ENCODE measurements around the gene ERC2.

ERC2 gene

DNA sequence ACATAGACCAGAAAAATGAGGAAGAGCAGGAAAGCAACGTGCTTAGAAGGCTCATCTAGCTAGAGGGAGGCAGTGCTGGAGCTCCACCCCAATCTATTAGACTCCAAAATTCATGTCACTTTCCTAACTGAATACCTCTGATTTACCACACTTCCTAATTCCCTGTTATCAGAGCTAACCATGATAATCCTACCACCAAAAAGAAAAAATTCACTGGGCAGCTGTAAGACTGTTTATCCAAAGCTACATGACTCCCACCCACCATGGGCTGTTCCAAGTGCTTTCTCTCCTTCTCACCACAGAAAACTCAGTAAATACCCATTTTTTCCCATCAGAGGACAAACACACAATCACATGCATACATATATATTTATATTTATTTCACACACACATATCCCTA is 501.7 kb downstream of the ERC2 start:
- H3K79me2 ChIP-seq (ENCODE audit: insufficient read depth, low read length), result no peaks in the 10 kb centered on the region
- no peak overlapping the region for H3K4me3 ChIP-seq (ENCODE audit: low read length, poor library complexity, severe bottlenecking)
- H3K9me3 ChIP-seq (ENCODE audit: insufficient read depth, low read depth, low read length), result no peaks in the 10 kb centered on the region
- H3K9me2 ChIP-seq (replicated peaks; ENCODE audit: low read depth, low read length), result no peaks in the 10 kb centered on the region
- H3K4me1 ChIP-seq (ENCODE audit: insufficient read depth, low read length, poor library complexity, severe bottlenecking), result no peaks in the 10 kb centered on the region
- no peak overlapping the region for H2AFZ ChIP-seq (ENCODE audit: low read length)
- H4K20me1 ChIP-seq (ENCODE audit: insufficient read depth, low read length, poor library complexity, severe bottlenecking), result no peaks in the 10 kb centered on the region
- no peaks in the 10 kb centered on the region for H3K27me3 ChIP-seq (ENCODE audit: insufficient read depth, low read length, poor library complexity, severe bottlenecking)
- H3K9ac ChIP-seq (ENCODE audit: low read depth, low read length, poor library complexity, severe bottlenecking), result no peak overlapping the region
- H3K36me3 ChIP-seq (ENCODE audit: insufficient read depth, low read length), result no peaks in the 10 kb centered on the region
- no peak overlapping the region for H3K4me2 ChIP-seq (ENCODE audit: low read depth, low read length, poor library complexity, severe bottlenecking)
- TF ChIP-seq, protein P1, sequence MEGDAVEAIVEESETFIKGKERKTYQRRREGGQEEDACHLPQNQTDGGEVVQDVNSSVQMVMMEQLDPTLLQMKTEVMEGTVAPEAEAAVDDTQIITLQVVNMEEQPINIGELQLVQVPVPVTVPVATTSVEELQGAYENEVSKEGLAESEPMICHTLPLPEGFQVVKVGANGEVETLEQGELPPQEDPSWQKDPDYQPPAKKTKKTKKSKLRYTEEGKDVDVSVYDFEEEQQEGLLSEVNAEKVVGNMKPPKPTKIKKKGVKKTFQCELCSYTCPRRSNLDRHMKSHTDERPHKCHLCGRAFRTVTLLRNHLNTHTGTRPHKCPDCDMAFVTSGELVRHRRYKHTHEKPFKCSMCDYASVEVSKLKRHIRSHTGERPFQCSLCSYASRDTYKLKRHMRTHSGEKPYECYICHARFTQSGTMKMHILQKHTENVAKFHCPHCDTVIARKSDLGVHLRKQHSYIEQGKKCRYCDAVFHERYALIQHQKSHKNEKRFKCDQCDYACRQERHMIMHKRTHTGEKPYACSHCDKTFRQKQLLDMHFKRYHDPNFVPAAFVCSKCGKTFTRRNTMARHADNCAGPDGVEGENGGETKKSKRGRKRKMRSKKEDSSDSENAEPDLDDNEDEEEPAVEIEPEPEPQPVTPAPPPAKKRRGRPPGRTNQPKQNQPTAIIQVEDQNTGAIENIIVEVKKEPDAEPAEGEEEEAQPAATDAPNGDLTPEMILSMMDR (conservative IDR thresholded peaks at IDR 0.05; ENCODE audit: low read length), result no peak
- no peak for TF ChIP-seq EZH2phosphoT487 (IDR thresholded peaks at IDR 0.05; ENCODE audit: borderline replicate concordance)
- H3F3A ChIP-seq (ENCODE audit: low read depth), result no peaks in the 10 kb centered on the region

DNA sequence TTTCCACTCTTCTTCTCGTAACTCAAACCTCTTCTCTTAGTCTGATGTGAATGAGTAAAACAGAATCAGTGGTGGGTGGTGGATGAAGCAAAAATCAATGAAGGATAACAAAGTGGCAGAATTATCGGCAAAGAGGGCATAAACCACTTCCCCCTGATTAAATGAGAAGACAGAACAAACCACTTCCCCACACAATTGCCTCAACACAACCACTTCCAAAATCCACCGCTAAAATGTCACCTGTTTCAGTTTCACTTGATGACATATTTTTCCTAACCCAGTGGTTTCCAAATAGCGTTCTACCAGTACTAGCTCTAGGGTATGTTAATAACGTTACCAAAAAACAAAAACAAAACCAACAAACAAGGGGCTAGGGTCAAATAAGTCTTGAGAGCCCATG is 502.5 kb downstream of the ERC2 start:
- no peaks in the 10 kb centered on the region for H3K79me2 ChIP-seq (ENCODE audit: insufficient read depth, low read length)
- no peaks in the 10 kb centered on the region for H3K9me2 ChIP-seq (replicated peaks; ENCODE audit: low read depth, low read length)
- no peaks in the 10 kb centered on the region for H4K20me1 ChIP-seq (ENCODE audit: insufficient read depth, low read length, poor library complexity, severe bottlenecking)
- H2AFZ ChIP-seq (ENCODE audit: low read length), result no peak overlapping the region
- no peaks in the 10 kb centered on the region for H3K36me3 ChIP-seq (ENCODE audit: insufficient read depth, low read length)
- H3K4me3 ChIP-seq (ENCODE audit: low read length, poor library complexity, severe bottlenecking), result no peak overlapping the region
- H3F3A ChIP-seq (ENCODE audit: low read depth), result no peaks in the 10 kb centered on the region
- H3K4me2 ChIP-seq (ENCODE audit: low read depth, low read length, poor library complexity, severe bottlenecking), result no peak overlapping the region
- H3K9me3 ChIP-seq (ENCODE audit: insufficient read depth, low read depth, low read length), result no peaks in the 10 kb centered on the region
- no peaks in the 10 kb centered on the region for H3K27me3 ChIP-seq (ENCODE audit: insufficient read depth, low read length, poor library complexity, severe bottlenecking)
- H3K4me1 ChIP-seq (ENCODE audit: insufficient read depth, low read length, poor library complexity, severe bottlenecking), result no peaks in the 10 kb centered on the region
- H3K9ac ChIP-seq (ENCODE audit: low read depth, low read length, poor library complexity, severe bottlenecking), result no peak overlapping the region
- TF ChIP-seq EZH2phosphoT487 (IDR thresholded peaks at IDR 0.05; ENCODE audit: borderline replicate concordance), result no peak
- TF ChIP-seq, protein P1 (conservative IDR thresholded peaks at IDR 0.05; ENCODE audit: low read length), result no peak

DNA sequence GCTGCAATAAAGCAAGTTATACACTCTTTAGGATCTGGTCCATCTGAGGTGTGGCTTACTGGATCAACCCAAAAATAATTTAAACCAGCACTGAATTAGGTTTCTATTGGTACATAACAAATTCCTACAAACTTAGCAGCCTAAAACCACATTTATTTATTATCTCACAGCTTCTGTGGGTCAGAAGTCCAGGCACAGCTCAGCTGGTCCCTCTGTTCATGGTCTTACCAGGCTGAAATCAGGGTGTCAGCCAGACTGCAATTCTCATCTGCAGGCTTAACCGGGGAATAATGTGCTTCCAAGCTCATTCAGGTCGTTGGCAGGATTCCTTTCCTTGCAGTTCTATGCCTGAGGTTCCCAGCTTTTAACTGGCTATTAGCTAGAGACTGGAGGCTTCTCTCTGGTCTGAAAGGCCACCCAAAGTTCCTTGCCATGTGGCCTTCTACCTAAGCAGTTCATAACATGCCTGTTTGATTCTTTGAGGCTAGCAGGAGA is 503.7 kb downstream of the ERC2 start:
- Histone ChIP-seq H3K9ac (ENCODE audit: low read depth, low read length, poor library complexity, severe bottlenecking) (no peak overlapping the region), H3K79me2 (ENCODE audit: insufficient read depth, low read length) (no peaks in the 10 kb centered on the region), H3K4me1 (ENCODE audit: insufficient read depth, low read length, poor library complexity, severe bottlenecking) (no peaks in the 10 kb centered on the region), H3K36me3 (ENCODE audit: insufficient read depth, low read length) (no peaks in the 10 kb centered on the region), H3K4me3 (ENCODE audit: low read length, poor library complexity, severe bottlenecking) (no peak overlapping the region), H3K4me2 (ENCODE audit: low read depth, low read length, poor library complexity, severe bottlenecking) (no peak overlapping the region), H2AFZ (ENCODE audit: low read length) (no peak overlapping the region), H3K27me3 (ENCODE audit: insufficient read depth, low read length, poor library complexity, severe bottlenecking) (no peaks in the 10 kb centered on the region), H3K9me3 (ENCODE audit: insufficient read depth, low read depth, low read length) (no peaks in the 10 kb centered on the region), H3K9me2 (replicated peaks; ENCODE audit: low read depth, low read length) (no peaks in the 10 kb centered on the region), H4K20me1 (ENCODE audit: insufficient read depth, low read length, poor library complexity, severe bottlenecking) (no peaks in the 10 kb centered on the region), H3F3A (ENCODE audit: low read depth) (no peaks in the 10 kb centered on the region)
- TF ChIP-seq EZH2phosphoT487 (IDR thresholded peaks at IDR 0.05; ENCODE audit: borderline replicate concordance), result no peak
- TF ChIP-seq, protein P1 (conservative IDR thresholded peaks at IDR 0.05; ENCODE audit: low read length), result no peak
